ENCODE results near the gene INKA2.
A peak's percentile ranks its signal among the peaks of the same experiment; 100 is the strongest.
"Not testable (repeated sequence)": the region's sequence is repeated elsewhere in the genome, so short reads cannot be mapped to it uniquely, and the experiment has no call there.

INKA2 gene

GRCh38 chr1:111750856-111751255, 11.7 kb upstream of the INKA2 start:
- no peak for DNase-seq (ENCODE audit: low read depth)

- no peak for DNase-seq (ENCODE audit: low read depth)
Measured at GRCh38 chr1:111749628-111750027, 10.4 kb upstream of the INKA2 start.

- no peak for DNase-seq (ENCODE audit: low read depth)
Measured at GRCh38 chr1:111747947-111748346, 8.8 kb upstream of the INKA2 start.

- DNase-seq (ENCODE audit: low read depth) = peak; percentile 66
Measured at GRCh38 chr1:111747282-111747734, 8.1 kb upstream of the INKA2 start.

- no peak for DNase-seq (ENCODE audit: low read depth)
Measured at GRCh38 chr1:111746614-111746999, 7.4 kb upstream of the INKA2 start.

- no peak for DNase-seq (ENCODE audit: low read depth)
Measured at GRCh38 chr1:111745675-111746613, 6.7 kb upstream of the INKA2 start.

GRCh38 chr1:111743679-111744101, 4.5 kb upstream of the INKA2 start:
- peak; percentile 51 for DNase-seq (ENCODE audit: low read depth)

- DNase-seq (ENCODE audit: low read depth) = no peak
Measured at GRCh38 chr1:111742938-111743549, 3.8 kb upstream of the INKA2 start.

- not testable (repeated sequence) for DNase-seq (ENCODE audit: low read depth)
Measured at GRCh38 chr1:111742292-111742691, 3.1 kb upstream of the INKA2 start.

GRCh38 chr1:111739925-111740765, 950 bp upstream of the INKA2 start:
- peak; percentile 70 for DNase-seq (ENCODE audit: low read depth)

- DNase-seq (ENCODE audit: low read depth) = peak; percentile 79
Measured at GRCh38 chr1:111738436-111739193, 580 bp downstream of the INKA2 start.

- DNase-seq (ENCODE audit: low read depth) = no peak
Measured at GRCh38 chr1:111738133-111738435, 1.1 kb downstream of the INKA2 start.

- DNase-seq (ENCODE audit: low read depth) = no peak
Measured at GRCh38 chr1:111737216-111738132, 1.7 kb downstream of the INKA2 start.

- peak; percentile 44 for DNase-seq (ENCODE audit: low read depth)
Measured at GRCh38 chr1:111736548-111737215, 2.5 kb downstream of the INKA2 start.

GRCh38 chr1:111735858-111736544, 3.2 kb downstream of the INKA2 start:
- DNase-seq (ENCODE audit: low read depth) = no peak

- DNase-seq (ENCODE audit: low read depth) = no peak
Measured at GRCh38 chr1:111735321-111735720, 3.9 kb downstream of the INKA2 start.

GRCh38 chr1:111734856-111735255, 4.3 kb downstream of the INKA2 start:
- no peak for DNase-seq (ENCODE audit: low read depth)

- DNase-seq (ENCODE audit: low read depth) = no peak
Measured at GRCh38 chr1:111734426-111734825, 4.8 kb downstream of the INKA2 start.

GRCh38 chr1:111733992-111734341, 5.2 kb downstream of the INKA2 start:
- DNase-seq (ENCODE audit: low read depth) = no peak

Data from fibroblast of gingiva (primary cell).